CD4-positive, alpha-beta T cell (primary cell): ENCODE data around the gene UPK1A. TPM values are rescaled to one million over a fixed set of nuclear protein-coding genes. Genes with fewer than 3 reads are reported as not detected.

ENCODE experiments used
- ATAC-seq: fragments of 200-7000 bp; cut with Tn5 transposase; one replicate; pipeline ENCODE4 v1.10.0; 2022; ENCODE audit warnings: mild to moderate bottlenecking; ENCODE audit not compliant: poor library complexity
- CTCF ChIA-PET: fragments of 350-600 bp; sonication (Branson Sonifier 250); formaldehyde crosslinking; loops from one replicate; lab custom pipeline; 2021; ENCODE audit warnings: antibody characterized with exemption, inconsistent platforms; lab: Charles Lee
- POLR2A ChIA-PET: fragments of 350-600 bp; sonication (Branson Sonifier 250); formaldehyde crosslinking; loops from one replicate; lab custom pipeline; 2021; ENCODE audit warnings: antibody characterized with exemption, inconsistent platforms; lab: Charles Lee
- DNase-seq, 14 experiments: peaks; one replicate each; pipeline ENCODE4 v3.0.0-alpha.2; 2013 to 2020; ENCODE audit warnings: mixed read lengths in 2 of 14
- H3K27ac ChIP-seq, 2 donors: one replicate each; pipeline versions ENCODE4 v1.5.1 to v1.7.0; 2013; ENCODE audit warnings: low read length in 2 of 2, low read depth in 1 of 2, mild to moderate bottlenecking in 1 of 2
- H3K27me3 ChIP-seq, 2 experiments: 1 replicate in 1 of 2; 2 replicates in 1 of 2; pipeline versions ENCODE4 v1.6.1 to v1.7.0; 2013; ENCODE audit warnings: low read length in 2 of 2, control low read depth in 1 of 2, mild to moderate bottlenecking in 1 of 2, moderate library complexity in 1 of 2; ENCODE audit not compliant: insufficient read depth in 2 of 2, control insufficient read depth in 1 of 2
- H3K36me3 ChIP-seq: one replicate; pipeline ENCODE4 v1.6.1; 2013; ENCODE audit warnings: low read length, control low read depth; ENCODE audit not compliant: insufficient read depth
- H3K4me1 ChIP-seq: one replicate; pipeline ENCODE4 v1.6.1; 2013; ENCODE audit warnings: low read length, control low read depth; ENCODE audit not compliant: insufficient read depth
- H3K4me3 ChIP-seq: one replicate; pipeline ENCODE4 v1.5.1; 2013; ENCODE audit warnings: mild to moderate bottlenecking, low read length, moderate library complexity
- H3K9me3 ChIP-seq, 2 experiments: 1 replicate in 1 of 2; 2 replicates in 1 of 2; pipeline versions ENCODE4 v1.6.1 to v1.7.0; 2013; ENCODE audit warnings: low read length in 2 of 2, mild to moderate bottlenecking in 2 of 2, control low read depth in 1 of 2, moderate library complexity in 1 of 2; ENCODE audit not compliant: control insufficient read depth in 1 of 2, insufficient read depth in 1 of 2
- H3K27ac Mint-ChIP-seq: one replicate; pipeline ENCODE4 v1.8.0; 2020; ENCODE audit warnings: mixed read lengths
- H3K27me3 Mint-ChIP-seq: one replicate; pipeline ENCODE4 v1.8.0; 2021; ENCODE audit warnings: mixed read lengths
- H3K36me3 Mint-ChIP-seq: one replicate; pipeline ENCODE4 v1.8.0; 2021; ENCODE audit warnings: low read depth, mixed read lengths
- H3K4me1 Mint-ChIP-seq: one replicate; pipeline ENCODE4 v1.8.0; 2021; ENCODE audit warnings: low read depth, mixed read lengths
- H3K4me3 Mint-ChIP-seq: one replicate; pipeline ENCODE4 v1.8.0; 2020; ENCODE audit warnings: mild to moderate bottlenecking, mixed read lengths
- H3K9me3 Mint-ChIP-seq: one replicate; pipeline ENCODE4 v1.8.0; 2020; ENCODE audit warnings: mixed read lengths
- intact Hi-C, 2 experiments: fragments of 100-400 bp; cut with DNase I in 1 of 2; cut with micrococcal nuclease in 1 of 2; formaldehyde crosslinking; loops; one replicate each; pipeline versions ENCODE4 v1.15.1 to v1.9.0; 2023 to 2025; cut with DNase I, micrococcal nuclease
- total RNA-seq, 174 experiments: library from RNA in 2 of 174; stranded (reverse) in 2 of 174; gene quantifications; one replicate each; pipeline ENCODE4 v1.2.3 and lab custom pipeline; 2021 to 2026
- TF ChIP-seq, protein P1 (sequence below): fragments of 200-600 bp; IDR thresholded peaks from one replicate; pipeline ENCODE4 v1.8.0; 2022; ENCODE audit warnings: antibody characterized with exemption, mild to moderate bottlenecking

UPK1A gene
- total RNA-seq, 2 experiments from 2014 or later: 0.36 to 0.47 TPM

DNA sequence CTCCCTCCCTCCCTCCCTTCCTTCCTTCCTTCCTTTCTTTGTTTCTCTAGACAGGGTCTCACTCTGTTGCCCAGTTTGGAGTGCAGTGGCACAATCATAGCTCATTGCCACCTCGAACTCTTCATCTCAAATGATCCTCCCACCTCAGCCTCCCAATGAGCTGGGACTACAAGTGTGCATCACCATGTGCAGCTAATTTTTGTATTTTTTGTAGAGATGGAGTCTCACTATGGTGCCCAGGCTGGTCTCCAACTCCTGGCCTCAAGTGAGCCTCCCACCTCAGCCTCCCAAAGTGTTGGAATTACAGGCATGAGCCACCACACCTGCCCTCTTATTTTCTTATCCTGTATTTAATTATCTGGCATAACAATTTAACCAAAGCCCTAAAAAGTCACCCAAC, 4.4 kb downstream of the UPK1A start:
- Histone ChIP-seq H3K36me3 (no peaks in the 10 kb centered on the region), H3K27me3 (peaks cover 11 to 13% of the 10 kb centered on the region in 2 experiments), H3K4me3 (no peak overlapping the region), H3K4me1 (peaks cover 12% of the 10 kb centered on the region), H3K27ac (no peak overlapping the region), H3K9me3 (no peaks in the 10 kb centered on the region)
- Mint-ChIP-seq H3K9me3 (no peaks in the 10 kb centered on the region), H3K4me3 (no peak overlapping the region), H3K27ac (no peak overlapping the region), H3K36me3 (no peaks in the 10 kb centered on the region), H3K4me1 (peaks cover 10% of the 10 kb centered on the region), H3K27me3 (peaks cover 24% of the 10 kb centered on the region)
- DNase-seq: no peak
- intact Hi-C loops: loop anchor here in 1 of 2 experiments (10.0 kb wide), 1 partner anchor 106 kb away; the partner anchor contains the start of gene ATP4A
- ATAC-seq: no peak
- TF ChIP-seq, protein P1, sequence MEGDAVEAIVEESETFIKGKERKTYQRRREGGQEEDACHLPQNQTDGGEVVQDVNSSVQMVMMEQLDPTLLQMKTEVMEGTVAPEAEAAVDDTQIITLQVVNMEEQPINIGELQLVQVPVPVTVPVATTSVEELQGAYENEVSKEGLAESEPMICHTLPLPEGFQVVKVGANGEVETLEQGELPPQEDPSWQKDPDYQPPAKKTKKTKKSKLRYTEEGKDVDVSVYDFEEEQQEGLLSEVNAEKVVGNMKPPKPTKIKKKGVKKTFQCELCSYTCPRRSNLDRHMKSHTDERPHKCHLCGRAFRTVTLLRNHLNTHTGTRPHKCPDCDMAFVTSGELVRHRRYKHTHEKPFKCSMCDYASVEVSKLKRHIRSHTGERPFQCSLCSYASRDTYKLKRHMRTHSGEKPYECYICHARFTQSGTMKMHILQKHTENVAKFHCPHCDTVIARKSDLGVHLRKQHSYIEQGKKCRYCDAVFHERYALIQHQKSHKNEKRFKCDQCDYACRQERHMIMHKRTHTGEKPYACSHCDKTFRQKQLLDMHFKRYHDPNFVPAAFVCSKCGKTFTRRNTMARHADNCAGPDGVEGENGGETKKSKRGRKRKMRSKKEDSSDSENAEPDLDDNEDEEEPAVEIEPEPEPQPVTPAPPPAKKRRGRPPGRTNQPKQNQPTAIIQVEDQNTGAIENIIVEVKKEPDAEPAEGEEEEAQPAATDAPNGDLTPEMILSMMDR: no peak
- ChIA-PET CTCF (no interaction called here), POLR2A (no interaction called here)

DNA sequence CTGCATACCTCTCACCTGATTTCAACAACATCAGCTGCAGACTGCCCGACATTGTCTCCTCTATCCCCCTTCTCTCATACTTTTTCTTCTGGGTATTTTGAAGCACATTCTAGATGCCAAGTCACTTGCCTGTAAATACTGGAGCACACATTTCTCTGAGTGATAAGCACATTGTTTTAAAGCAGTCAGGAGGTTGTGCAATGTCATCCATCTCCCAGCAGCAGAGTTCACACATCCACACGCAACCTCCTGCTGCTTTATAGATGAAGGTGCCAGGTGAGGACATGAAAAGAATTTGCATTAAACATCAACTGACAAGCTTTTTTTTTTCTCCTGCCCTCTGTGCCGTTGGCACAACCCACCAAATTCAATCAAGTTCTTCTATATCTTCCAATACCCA, 5.5 kb downstream of the UPK1A start:
- H3K4me3 Mint-ChIP-seq: no peak overlapping the region
- DNase-seq (no peak), ATAC-seq (no peak)
- ChIA-PET POLR2A (no interaction called here), CTCF (no interaction called here)
- Histone ChIP-seq H3K36me3 (no peaks in the 10 kb centered on the region), H3K4me3 (no peak overlapping the region), H3K27ac (no peak overlapping the region), H3K9me3 (no peaks in the 10 kb centered on the region), H3K27me3 (peaks cover 11 to 13% of the 10 kb centered on the region in 2 experiments), H3K4me1 (peaks cover 12% of the 10 kb centered on the region)
- intact Hi-C loops: loop anchor here in 1 of 2 experiments (10.0 kb wide), 1 partner anchor 107 kb away; the partner anchor contains the start of gene ATP4A
- H3K27ac Mint-ChIP-seq: no peak overlapping the region
- TF ChIP-seq, protein P1: no peak
- H3K9me3 Mint-ChIP-seq: no peaks in the 10 kb centered on the region
- peaks cover 10% of the 10 kb centered on the region for H3K4me1 Mint-ChIP-seq
- no peaks in the 10 kb centered on the region for H3K36me3 Mint-ChIP-seq
- H3K27me3 Mint-ChIP-seq: peaks cover 24% of the 10 kb centered on the region

DNA sequence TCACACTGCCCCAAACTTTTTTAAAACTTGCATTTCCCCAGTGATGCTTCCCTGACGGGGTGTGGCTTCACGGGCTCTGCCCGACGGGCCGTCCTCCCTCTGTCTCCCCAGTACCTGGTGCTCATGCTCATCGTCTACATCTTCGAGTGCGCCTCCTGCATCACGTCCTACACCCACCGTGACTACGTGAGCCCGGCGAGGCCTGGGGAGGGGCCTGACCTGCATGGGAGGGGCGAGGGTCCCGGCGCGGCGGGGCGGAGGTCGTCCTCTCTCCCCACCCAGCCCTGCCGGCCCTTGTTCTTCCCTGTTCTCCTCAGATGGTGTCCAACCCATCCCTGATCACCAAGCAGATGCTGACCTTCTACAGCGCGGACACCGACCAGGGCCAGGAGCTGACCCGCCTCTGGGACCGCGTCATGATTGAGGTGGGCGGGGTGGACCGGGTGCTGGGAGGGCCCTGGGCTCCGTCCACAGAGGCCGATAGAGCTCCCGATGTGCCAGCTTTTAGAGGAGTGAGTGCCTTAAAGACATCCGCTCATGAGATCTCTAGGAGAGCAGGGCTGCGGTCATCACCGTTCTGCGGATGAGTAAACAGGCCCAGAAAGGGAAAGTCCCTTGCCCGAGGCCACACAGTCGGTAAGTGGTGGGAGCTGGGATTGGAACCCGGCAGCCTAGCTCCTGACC, 6.9 kb downstream of the UPK1A start:
- TF ChIP-seq, protein P1: no peak
- ChIA-PET POLR2A (interaction anchor here (1.1 to 1.9 kb wide), 2 partner anchors 25 to 30 kb away, joined by 6 to 7 read pairs; partner anchors contain the start of gene COX6B1), CTCF (interaction anchor here (0.6 kb wide), 1 partner anchor 21 kb away, joined by 4 read pairs; no protein-coding TSS in a partner anchor)
- H3K9me3 ChIP-seq: no peaks in the 10 kb centered on the region
- H3K27ac Mint-ChIP-seq: no peak overlapping the region
- no peaks in the 10 kb centered on the region for H3K9me3 Mint-ChIP-seq
- H3K27me3 Mint-ChIP-seq: peaks cover 29% of the 10 kb centered on the region
- H3K4me3 ChIP-seq: peak overlapping the region; percentile 57
- peaks cover 10% of the 10 kb centered on the region for H3K4me1 Mint-ChIP-seq
- H3K27me3 ChIP-seq: peaks cover 11 to 13% of the 10 kb centered on the region in 2 experiments
- H3K4me1 ChIP-seq: peaks cover 12% of the 10 kb centered on the region
- DNase-seq (peak in 12 of 14 experiments; percentile 7 to 69 (median 17)), ATAC-seq (peak; percentile 79)
- H3K27ac ChIP-seq: no peak overlapping the region
- intact Hi-C loops: loop anchor here in 1 of 2 experiments (10.0 kb wide), 1 partner anchor 108 kb away; the partner anchor contains the start of gene ATP4A
- H3K4me3 Mint-ChIP-seq: peak overlapping the region; percentile 65
- no peaks in the 10 kb centered on the region for H3K36me3 Mint-ChIP-seq
- no peaks in the 10 kb centered on the region for H3K36me3 ChIP-seq
